Measurements from ENCODE around the gene MAN2B1.
A peak's percentile ranks its signal among the peaks of the same experiment; 100 is the strongest.
"Not testable (repeated sequence)": the region's sequence is repeated elsewhere in the genome, so short reads cannot be mapped to it uniquely, and the experiment has no call there.

The MAN2B1 gene

DNA sequence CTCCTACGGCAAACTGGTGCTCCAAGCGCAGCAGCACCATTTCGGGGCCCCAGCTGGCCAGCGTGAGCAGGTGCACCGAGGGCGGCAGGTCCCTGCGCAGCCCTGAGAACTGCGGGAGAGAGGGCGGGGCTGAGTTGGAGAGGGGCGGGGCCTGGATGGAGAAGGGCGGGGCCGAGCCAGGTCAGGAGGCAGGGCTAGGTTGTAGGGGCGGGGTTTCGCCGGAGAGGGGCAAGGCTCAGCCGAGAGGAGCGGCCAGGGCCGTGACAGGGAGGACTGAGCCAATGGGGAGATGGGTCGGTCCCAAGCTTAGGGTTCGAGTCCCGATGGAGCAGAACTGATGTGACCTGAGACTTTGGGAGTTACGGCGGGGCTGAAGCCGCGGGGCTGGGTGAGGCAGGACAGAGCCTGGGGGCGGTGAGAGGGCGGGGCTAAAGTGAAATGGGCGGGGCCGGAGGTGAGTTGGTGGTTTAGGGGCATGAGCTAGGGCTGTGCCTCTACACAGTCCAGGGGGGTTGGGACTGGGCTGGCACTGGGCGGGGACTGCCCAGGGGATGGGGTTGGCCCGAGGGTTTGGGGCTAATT lies 19.0 kb downstream of the MAN2B1 start:
- DNase-seq (ENCODE audit: extremely low spot score) = peak; percentile 73

DNA sequence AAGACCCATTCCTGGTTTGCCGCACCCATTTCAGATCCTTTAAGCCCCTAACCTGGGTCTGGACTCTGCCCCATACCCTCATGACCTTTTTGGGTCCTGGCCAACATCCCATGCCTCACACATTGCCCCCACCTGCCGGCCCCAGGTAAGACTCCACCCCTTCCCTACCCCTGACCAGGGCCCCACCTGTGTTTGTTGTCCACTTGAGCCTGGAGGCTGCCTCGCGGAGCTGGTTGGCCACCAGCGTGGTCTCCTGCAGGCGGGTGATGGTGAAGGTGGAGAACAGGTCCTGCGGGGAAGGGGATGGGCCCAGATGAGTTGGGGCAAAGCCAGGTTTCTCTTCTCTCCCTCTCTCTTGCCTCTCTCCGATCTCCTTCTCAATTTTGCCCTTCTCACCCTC lies 19.5 kb downstream of the MAN2B1 start:
- ChIA-PET POLR2A (no interaction called here), CTCF (no interaction called here)
- TF ChIP-seq, protein P1, sequence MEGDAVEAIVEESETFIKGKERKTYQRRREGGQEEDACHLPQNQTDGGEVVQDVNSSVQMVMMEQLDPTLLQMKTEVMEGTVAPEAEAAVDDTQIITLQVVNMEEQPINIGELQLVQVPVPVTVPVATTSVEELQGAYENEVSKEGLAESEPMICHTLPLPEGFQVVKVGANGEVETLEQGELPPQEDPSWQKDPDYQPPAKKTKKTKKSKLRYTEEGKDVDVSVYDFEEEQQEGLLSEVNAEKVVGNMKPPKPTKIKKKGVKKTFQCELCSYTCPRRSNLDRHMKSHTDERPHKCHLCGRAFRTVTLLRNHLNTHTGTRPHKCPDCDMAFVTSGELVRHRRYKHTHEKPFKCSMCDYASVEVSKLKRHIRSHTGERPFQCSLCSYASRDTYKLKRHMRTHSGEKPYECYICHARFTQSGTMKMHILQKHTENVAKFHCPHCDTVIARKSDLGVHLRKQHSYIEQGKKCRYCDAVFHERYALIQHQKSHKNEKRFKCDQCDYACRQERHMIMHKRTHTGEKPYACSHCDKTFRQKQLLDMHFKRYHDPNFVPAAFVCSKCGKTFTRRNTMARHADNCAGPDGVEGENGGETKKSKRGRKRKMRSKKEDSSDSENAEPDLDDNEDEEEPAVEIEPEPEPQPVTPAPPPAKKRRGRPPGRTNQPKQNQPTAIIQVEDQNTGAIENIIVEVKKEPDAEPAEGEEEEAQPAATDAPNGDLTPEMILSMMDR (IDR thresholded peaks at IDR 0.05; ENCODE audit: control extremely low read depth, extremely low read depth, low read depth, missing control alignments) = no peak
- no peak for DNase-seq (ENCODE audit: extremely low spot score)

More for the DNA sequence above, 19.0 kb downstream of the MAN2B1 start:
- TF ChIP-seq, protein P1 (IDR thresholded peaks at IDR 0.05; ENCODE audit: control extremely low read depth, extremely low read depth, low read depth, missing control alignments) = no peak
- ChIA-PET POLR2A (no interaction called here), CTCF (interaction anchor here (0.8 kb wide), 1 partner anchor 25 kb away, joined by 3 read pairs; no protein-coding TSS in a partner anchor)

DNA sequence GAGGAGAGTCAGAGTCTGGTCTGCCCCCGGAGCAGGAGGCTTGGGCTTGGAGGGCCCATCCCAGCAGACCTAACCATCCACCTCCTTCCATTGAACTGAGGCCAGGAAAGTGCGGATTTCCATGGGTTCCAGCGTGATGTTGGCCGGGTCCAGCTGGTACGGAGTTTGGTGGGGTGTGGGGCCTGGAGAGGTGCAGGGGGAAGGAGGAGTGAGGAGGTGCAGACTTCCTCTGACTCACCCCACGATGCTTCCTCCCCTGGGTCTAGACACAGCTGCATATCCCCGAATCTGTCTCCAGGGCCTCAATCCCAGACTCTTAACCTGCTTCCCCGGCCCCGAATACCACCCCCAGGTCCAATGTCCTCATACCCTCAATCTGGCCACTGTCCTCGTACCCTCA lies 20.0 kb downstream of the MAN2B1 start:
- no peak for DNase-seq (ENCODE audit: extremely low spot score)
- POLR2A ChIA-PET = interaction anchor here (0.6 kb wide), 2 partner anchors 11 to 15 kb away, joined by 4 to 6 read pairs; no protein-coding TSS in a partner anchor
- TF ChIP-seq, protein P1 (IDR thresholded peaks at IDR 0.05; ENCODE audit: control extremely low read depth, extremely low read depth, low read depth, missing control alignments) = no peak
- CTCF ChIA-PET = no interaction called here

DNA sequence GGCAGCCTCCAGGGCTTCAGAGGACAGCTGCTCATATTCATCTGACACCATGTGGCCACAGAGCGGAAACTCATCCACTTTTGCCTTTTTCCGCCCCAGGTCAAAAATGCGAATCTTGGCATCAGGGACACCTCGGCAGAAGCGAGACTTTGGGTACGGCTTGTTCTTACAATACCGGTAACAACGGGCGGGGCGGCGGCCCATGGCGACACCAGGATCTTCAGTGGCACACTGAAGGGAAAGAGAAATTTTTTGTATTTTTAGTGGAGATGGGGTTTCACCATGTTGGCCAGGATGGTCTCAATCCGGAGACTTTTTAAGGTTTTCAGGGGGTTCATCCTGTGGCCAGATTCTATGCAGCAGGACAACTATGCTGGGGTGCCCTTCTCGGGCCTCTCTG lies 22.8 kb downstream of the MAN2B1 start:
- DNase-seq (ENCODE audit: extremely low spot score); CTCF ChIA-PET; POLR2A ChIA-PET: not testable (repeated sequence)

DNA sequence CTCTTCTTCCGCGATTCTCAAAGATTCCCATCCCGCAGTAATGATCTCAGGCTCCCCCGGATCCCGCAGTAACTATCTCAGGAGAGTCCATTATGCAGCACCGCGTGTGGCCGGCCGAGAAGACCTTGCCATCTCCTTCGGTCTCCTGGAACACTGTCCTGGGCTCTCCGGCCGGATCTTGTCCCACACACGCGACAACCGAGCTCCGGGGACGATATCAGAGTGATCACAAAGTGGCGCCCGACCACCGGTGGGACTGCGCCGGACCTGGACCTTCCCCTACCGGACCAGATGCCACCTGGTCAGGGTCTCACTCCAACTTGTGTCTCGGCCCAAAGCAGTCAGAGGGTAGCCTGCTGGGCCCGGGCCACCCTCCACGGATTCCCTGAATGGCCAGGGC lies 24.0 kb downstream of the MAN2B1 start:
- ChIA-PET CTCF (no interaction called here), POLR2A (no interaction called here)
- no peak for DNase-seq (ENCODE audit: extremely low spot score)
- TF ChIP-seq, protein P1 (IDR thresholded peaks at IDR 0.05; ENCODE audit: control extremely low read depth, extremely low read depth, low read depth, missing control alignments) = no peak

DNA sequence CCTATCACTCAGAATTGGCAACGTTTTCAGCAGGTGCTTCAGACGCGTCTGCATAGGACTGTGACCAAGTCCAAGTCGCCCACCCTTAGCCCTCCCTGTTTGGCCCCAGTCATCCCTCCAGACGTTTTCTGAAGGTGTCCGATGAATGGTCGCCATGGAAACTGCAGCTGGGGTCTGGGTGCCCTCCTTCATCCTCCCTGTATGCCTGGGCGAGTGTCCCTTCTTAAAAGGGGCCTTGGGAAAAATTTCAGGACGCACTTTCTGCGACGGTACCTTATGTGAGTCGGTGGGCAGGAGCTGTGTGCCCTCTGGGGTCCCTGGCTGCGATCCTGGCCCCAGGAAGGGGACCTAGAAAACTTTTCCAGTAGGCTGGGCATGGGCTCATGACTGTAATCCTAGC lies 25.1 kb downstream of the MAN2B1 start:
- ChIA-PET POLR2A (no interaction called here), CTCF (interaction anchor here (1.4 to 2.9 kb wide), 2 partner anchors 31 to 35 kb away, joined by 6 to 10 read pairs; no protein-coding TSS in a partner anchor)
- no peak for DNase-seq (ENCODE audit: extremely low spot score)
- TF ChIP-seq, protein P1 (IDR thresholded peaks at IDR 0.05; ENCODE audit: control extremely low read depth, extremely low read depth, low read depth, missing control alignments) = no peak

DNA sequence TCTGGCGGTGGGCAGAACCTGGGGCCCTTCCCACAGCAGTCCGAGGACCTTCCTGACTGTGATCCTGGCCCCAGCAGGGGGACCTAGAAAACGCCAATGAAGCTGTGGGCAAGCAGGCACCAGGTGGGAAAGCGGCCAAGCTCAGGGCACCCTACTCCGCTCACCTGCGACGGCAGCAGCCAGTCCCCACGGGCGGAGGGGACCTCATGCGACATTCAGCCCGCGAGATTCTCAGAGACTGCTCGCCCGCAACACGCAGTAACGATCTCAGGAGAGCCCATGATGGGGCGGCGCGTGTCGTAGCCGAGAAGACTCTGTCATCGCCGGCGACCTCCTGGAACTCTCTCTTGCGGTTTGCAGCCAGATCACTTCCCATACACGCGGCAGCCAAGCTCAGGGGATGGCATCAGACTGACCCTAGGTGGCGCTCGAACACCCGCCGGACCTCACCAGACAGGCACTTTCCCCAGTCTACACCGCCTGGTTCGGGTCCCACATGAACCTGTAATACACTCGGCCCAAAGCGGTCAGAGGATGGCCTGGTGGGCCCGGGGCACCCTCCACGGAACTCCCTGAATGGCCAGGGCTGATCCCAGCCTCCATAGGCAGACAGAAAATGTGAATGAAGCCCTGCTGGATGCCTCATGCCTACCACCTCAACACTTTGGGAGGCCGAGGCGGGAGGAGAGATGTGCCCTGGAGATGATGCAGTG lies 26.5 kb downstream of the MAN2B1 start:
- CTCF ChIA-PET = interaction anchor here (0.6 to 2.9 kb wide), 25 partner anchors 9 to 154 kb away, joined by 3 to 11 read pairs (median 4); partner anchors contain the start of genes MAN2B1, TNPO2, WDR83 and ZNF490
- TF ChIP-seq, protein P1 (IDR thresholded peaks at IDR 0.05; ENCODE audit: control extremely low read depth, extremely low read depth, low read depth, missing control alignments) = peak; percentile 65
- POLR2A ChIA-PET = interaction anchor here (1.1 to 1.2 kb wide), 2 partner anchors 29 kb away, joined by 4 read pairs; partner anchors contain the start of gene ZNF791
- DNase-seq (ENCODE audit: extremely low spot score) = peak; percentile 91
